Right cardiac atrium (tissue), 5 donors: ENCODE data around the gene ARL4D. TPM values are rescaled to one million over a fixed set of nuclear protein-coding genes. Genes with fewer than 3 reads are reported as not detected.
"Not testable (repeated sequence)": the region's sequence is repeated elsewhere in the genome, so short reads cannot be mapped to it uniquely, and the experiment has no call there.

Experiments used
- ATAC-seq, 2 donors: fragments of 200-7000 bp; cut with Tn5 transposase; one replicate each; pipeline versions ENCODE4 v1.8.0 to v1.9.1; 2020; ENCODE audit warnings: moderate library complexity in 2 of 2, mild to moderate bottlenecking in 1 of 2
- DNase-seq, 3 donors: peaks; one replicate each; pipeline ENCODE4 v3.0.0-alpha.2; 2020
- H3K27ac ChIP-seq: one replicate; pipeline ENCODE4 v1.5.1; 2013; ENCODE audit warnings: mild to moderate bottlenecking, low read length, control low read depth, moderate library complexity
- H3K27me3 ChIP-seq: one replicate; pipeline ENCODE4 v1.6.1; 2013; ENCODE audit not compliant: control insufficient read depth, insufficient read depth
- H3K4me1 ChIP-seq: one replicate; pipeline ENCODE4 v1.6.1; 2013; ENCODE audit warnings: low read length; ENCODE audit not compliant: control insufficient read depth, insufficient read depth
- H3K4me3 ChIP-seq: one replicate; pipeline ENCODE4 v1.5.1; 2013; ENCODE audit warnings: low read length, control low read depth
- H3K9me3 ChIP-seq: one replicate; pipeline ENCODE4 v1.6.1; 2013; ENCODE audit warnings: low read length; ENCODE audit not compliant: control insufficient read depth
- WGBS: extraction: QIAGEN DNeasy Blood & Tissue Kit; methylation state at CpG from one replicate; pipeline ENCODE4 v1.1.7; 2013; 5-methylcytosine and 5-hydroxymethylcytosine counted together
- intact Hi-C, 4 donors: fragments of 100-400 bp; cut with DNase I; formaldehyde crosslinking; loops; one replicate each; pipeline versions ENCODE4 v1.11.0 to v1.14.0; 2022 to 2023
- polyA plus RNA-seq: library from polyadenylated mRNA; stranded (reverse); fragments of 200-250 nt; gene quantifications from one replicate; pipeline ENCODE4 v1.2.3, GENCODE V29; 2013
- total RNA-seq, 4 donors: library from RNA; stranded (reverse); fragmentation: NEBNext Ultra II Directional; extraction: Animal tissue kit (Norgen Biotek cat#: 25700); gene quantifications; one replicate each; pipeline ENCODE4 v1.2.1, GENCODE V29; 2021
- donor health status: healthy with polysubstance abuse.
- donor health status: DM: no; HTN: yes; CAD: no.
- donor health status: DM: no; HTN: no; CAD: no.
- donor health status: DM: no; HTN: yes; CAD: no; lungs with severe emphysema.
- donor health status: DM: yes; HTN: yes; CAD: no.

Gene ARL4D
- total and polyA plus RNA-seq, 5 donors, result 10.8 to 24.5 (median 16.2) TPM

DNA sequence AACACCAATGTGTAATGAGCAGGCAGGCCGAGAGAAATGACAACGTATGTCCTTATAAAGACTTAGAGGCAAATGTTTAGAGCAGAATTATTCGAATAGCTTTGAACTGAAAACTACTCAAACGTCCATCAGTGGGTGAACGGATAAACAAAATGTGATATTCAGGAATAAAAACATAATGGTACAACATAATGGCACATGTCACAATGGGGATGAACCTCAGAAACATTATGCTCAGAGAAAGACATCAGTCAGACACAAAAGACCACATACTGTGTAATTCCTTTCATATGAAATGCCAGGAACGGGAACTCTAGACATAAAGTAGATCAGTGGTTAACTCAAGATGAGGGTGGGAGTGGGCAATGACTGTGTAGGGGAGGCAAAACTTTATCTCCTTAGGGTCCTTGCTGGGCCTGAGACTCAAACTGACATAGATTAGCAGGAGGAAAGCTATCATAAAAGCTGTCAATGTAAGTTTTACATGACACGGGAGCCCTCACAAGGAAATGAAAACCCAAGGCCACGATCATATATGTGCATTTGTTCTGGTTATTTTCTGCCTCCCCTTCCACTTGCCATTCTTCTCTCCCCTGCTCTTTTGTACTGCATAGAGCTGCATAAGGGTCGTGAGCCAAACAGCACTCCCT lies 14.8 kb upstream of the ARL4D start:
- WGBS, result 64% methylated on average over 9 of the region's 9 CpGs
- H3K9me3 ChIP-seq, result no peaks in the 10 kb centered on the region
- no peak overlapping the region for H3K4me3 ChIP-seq

GRCh38 chr17:43384476-43384862 lies 14.3 kb upstream of the ARL4D start:
- H3K4me3 ChIP-seq, result no peak overlapping the region
- H3K27me3 ChIP-seq, result no peaks in the 10 kb centered on the region
- WGBS, result 50% methylated on average over 2 of the region's 2 CpGs
- ATAC-seq (no peak), DNase-seq (no peak)
- H3K4me1 ChIP-seq, result no peaks in the 10 kb centered on the region
- H3K27ac ChIP-seq, result no peak overlapping the region
- intact Hi-C loops, result no loop called here
- H3K9me3 ChIP-seq, result no peaks in the 10 kb centered on the region

More for the DNA sequence above, 14.8 kb upstream of the ARL4D start:
- Histone ChIP-seq H3K27ac (no peak overlapping the region), H3K27me3 (no peaks in the 10 kb centered on the region), H3K4me1 (no peaks in the 10 kb centered on the region)
- intact Hi-C loops, result no loop called here
- ATAC-seq (no peak), DNase-seq (no peak)

- no peaks in the 10 kb centered on the region for H3K9me3 ChIP-seq
- H3K4me1 ChIP-seq, result no peaks in the 10 kb centered on the region
- no peaks in the 10 kb centered on the region for H3K27me3 ChIP-seq
- no peak overlapping the region for H3K4me3 ChIP-seq
- DNase-seq (no peak), ATAC-seq (no peak)
- H3K27ac ChIP-seq, result no peak overlapping the region
- intact Hi-C loops, result no loop called here
- WGBS, result 57% methylated on average over 5 of the region's 5 CpGs
Measured at GRCh38 chr17:43385046-43385831, 13.6 kb upstream of the ARL4D start.

DNA sequence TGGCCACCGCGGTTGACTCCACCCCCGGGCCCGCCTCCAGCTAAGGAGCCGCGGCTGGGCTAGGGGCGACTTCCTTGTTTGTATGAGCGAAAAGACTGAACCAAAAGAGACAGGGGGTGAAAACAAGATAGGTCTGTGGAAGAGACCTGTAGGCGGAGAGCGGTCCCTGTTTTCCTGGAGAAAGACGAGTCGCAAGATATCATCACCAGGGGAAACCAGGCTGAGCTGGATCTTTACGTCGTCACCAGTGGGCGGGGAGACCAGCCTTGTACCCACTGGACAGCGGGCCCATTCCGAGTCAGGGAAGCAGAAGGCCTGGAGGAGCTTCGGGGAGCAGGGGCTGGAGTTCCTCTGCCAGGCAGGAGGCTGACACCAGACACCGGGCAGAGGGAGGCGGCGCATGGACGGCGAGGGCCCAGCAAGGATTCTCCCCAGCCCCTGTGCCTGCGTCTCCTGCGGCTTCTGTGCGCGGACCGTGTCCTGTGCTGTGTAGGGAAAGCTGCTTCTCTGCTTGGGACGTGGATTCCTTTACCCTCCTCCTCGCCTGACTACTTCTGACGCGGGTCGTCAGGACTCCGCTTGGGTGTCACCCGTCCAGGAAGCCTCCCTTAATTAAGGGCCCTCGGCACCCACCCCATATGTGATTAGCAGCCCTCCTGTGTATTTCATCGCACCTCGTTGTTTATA lies 10.3 kb upstream of the ARL4D start:
- peak; percentile 92 to 93 for ATAC-seq
- no peaks in the 10 kb centered on the region for H3K27me3 ChIP-seq
- H3K4me3 ChIP-seq, result peak overlapping the region; percentile 72
- H3K9me3 ChIP-seq, result no peaks in the 10 kb centered on the region
- intact Hi-C loops, result loop anchor here in 2 of 4 donors (2.0 kb wide), 2 partner anchors 18 to 20 kb away; no protein-coding TSS in a partner anchor
- H3K27ac ChIP-seq, result peak overlapping the region; percentile 96
- under 1% methylated on average over 38 of the region's 38 CpGs for WGBS
- peak; percentile 91 to 97 (median 95) for DNase-seq
- no peaks in the 10 kb centered on the region for H3K4me1 ChIP-seq

GRCh38 chr17:43389046-43389947 lies 9.5 kb upstream of the ARL4D start:
- Histone ChIP-seq H3K9me3 (no peaks in the 10 kb centered on the region), H3K4me3 (peak overlapping the region; percentile 72), H3K4me1 (no peaks in the 10 kb centered on the region), H3K27ac (peak overlapping the region; percentile 96), H3K27me3 (no peaks in the 10 kb centered on the region)
- ATAC-seq, result peak; percentile 85 to 88
- WGBS, result 2% methylated on average over 33 of the region's 33 CpGs
- intact Hi-C loops, result loop anchor here in 2 of 4 donors (2.0 kb wide), 2 partner anchors 18 to 20 kb away; no protein-coding TSS in a partner anchor
- DNase-seq, result peak; percentile 84 to 94 (median 92)

DNA sequence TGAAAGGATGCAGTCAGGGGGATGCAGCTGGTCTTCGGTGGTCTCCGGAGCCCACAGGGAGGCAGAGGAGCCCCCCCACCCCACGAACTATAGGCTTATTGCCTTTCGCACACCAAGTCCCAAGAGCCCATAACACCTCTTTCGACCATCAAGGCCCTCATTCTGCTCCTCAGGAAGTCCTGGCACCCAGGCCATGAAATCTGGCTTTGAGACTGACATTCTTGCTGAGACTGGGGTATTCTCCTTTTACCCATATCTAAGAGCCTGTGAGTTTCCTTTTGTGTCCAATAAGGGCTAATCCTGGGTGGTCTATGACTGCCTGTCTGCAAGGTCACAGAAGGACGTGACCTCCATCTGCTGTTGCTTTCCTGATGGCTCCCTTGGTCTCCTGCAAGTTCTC lies 6.4 kb upstream of the ARL4D start:
- intact Hi-C loops, result no loop called here
- Histone ChIP-seq H3K4me1 (no peaks in the 10 kb centered on the region), H3K4me3 (no peak overlapping the region), H3K27me3 (no peaks in the 10 kb centered on the region), H3K9me3 (no peaks in the 10 kb centered on the region), H3K27ac (no peak overlapping the region)
- ATAC-seq (no peak), DNase-seq (no peak)
- 88% methylated on average over 6 of the region's 6 CpGs for WGBS

DNA sequence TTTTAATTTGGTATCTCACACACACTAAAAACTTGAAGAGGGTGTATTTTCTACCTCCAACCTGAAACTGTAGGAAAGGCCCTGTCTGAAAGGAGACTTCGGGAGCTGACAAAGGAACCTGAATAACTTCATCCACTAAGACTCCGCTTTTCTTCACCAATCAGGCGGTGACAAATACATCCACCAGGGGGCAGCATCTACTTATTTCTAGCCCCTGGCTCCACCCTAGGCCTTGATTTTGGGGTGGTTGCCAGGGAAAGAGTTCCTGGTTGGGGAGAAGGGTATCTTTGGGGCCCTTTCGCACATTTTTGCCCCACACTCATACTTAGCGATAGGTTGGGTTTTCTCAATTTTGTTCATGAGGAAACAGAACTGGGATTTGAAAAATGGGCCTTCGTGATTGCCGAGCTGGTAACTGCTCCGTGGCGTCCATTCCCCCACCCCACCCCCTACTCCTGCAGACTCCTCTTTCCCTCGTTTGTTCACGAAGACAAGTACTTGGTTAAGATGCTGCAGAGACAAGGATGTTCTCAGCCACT lies 4.8 kb upstream of the ARL4D start:
- Histone ChIP-seq H3K27me3 (no peaks in the 10 kb centered on the region), H3K4me3 (no peak overlapping the region), H3K4me1 (no peaks in the 10 kb centered on the region), H3K9me3 (no peaks in the 10 kb centered on the region), H3K27ac (peak overlapping the region; percentile 50)
- intact Hi-C loops, result loop anchor here (1.0 to 2.0 kb wide), 2 partner anchors 89 kb away; partner anchors contain the start of gene DHX8 (in 4 of the 4)
- ATAC-seq (peak; percentile 54 to 56), DNase-seq (peak; percentile 86 to 93 (median 91))
- 18% methylated on average over 11 of the region's 11 CpGs for WGBS

DNA sequence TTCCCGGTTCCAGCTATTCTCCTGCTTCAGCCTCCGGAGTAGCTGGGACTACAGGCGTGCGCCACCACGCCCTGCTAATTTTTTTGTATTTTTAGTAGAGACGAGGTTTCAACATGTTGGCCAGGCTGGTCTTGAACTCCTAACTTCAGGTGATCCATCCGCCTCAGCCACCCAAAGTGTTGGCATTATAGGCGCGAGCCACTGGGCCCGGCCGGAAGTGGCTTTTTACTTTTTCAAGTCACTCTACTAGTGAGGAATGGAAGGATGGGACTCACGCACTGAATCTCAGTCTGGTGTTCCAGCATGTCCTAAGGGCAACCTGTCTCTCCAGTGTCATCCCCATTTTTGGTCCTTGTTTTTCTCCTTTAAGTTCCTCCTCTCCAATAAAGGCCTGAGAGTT lies 4.1 kb upstream of the ARL4D start:
- ATAC-seq, H3K27me3 ChIP-seq, H3K27ac ChIP-seq, DNase-seq, H3K4me1 ChIP-seq, H3K4me3 ChIP-seq, H3K9me3 ChIP-seq: not testable (repeated sequence)
- intact Hi-C loops, result loop anchor here (1.0 to 2.0 kb wide), 2 partner anchors 88 to 89 kb away; partner anchors contain the start of gene DHX8 (in 4 of the 4)
- WGBS, result 92% methylated on average over 12 of the region's 12 CpGs

- ATAC-seq (no peak), DNase-seq (no peak)
- Histone ChIP-seq H3K4me1 (no peaks in the 10 kb centered on the region), H3K4me3 (no peak overlapping the region), H3K27ac (no peak overlapping the region), H3K9me3 (no peaks in the 10 kb centered on the region), H3K27me3 (no peaks in the 10 kb centered on the region)
- intact Hi-C loops, result loop anchor here in 2 of 4 donors (2.0 kb wide), 1 partner anchor 88 kb away; the partner anchor contains the start of gene DHX8 (in 2 of the 2)
- WGBS, result 91% methylated on average over 6 of the region's 6 CpGs
Measured at GRCh38 chr17:43395165-43395564, 3.6 kb upstream of the ARL4D start.

GRCh38 chr17:43396491-43397060 lies 2.2 kb upstream of the ARL4D start:
- Histone ChIP-seq H3K9me3 (no peaks in the 10 kb centered on the region), H3K4me1 (no peaks in the 10 kb centered on the region), H3K4me3 (no peak overlapping the region), H3K27ac (no peak overlapping the region), H3K27me3 (no peaks in the 10 kb centered on the region)
- WGBS, result 76% methylated on average over 5 of the region's 5 CpGs
- ATAC-seq, result no peak
- intact Hi-C loops, result no loop called here
- DNase-seq, result no peak
